Measurements from ENCODE around the gene UBE2E3.

The UBE2E3 gene

GRCh38 chr2:180979749-180980105 lies 678 bp upstream of the UBE2E3 start:
- no peak for DNase-seq

GRCh38 chr2:180980943-180981911 lies 822 bp downstream of the UBE2E3 start:
- DNase-seq: peak; percentile 37 to 62

GRCh38 chr2:180983468-180984242 lies 3.2 kb downstream of the UBE2E3 start:
- peak; percentile 34 to 91 for DNase-seq

GRCh38 chr2:180985771-180986395 lies 5.5 kb downstream of the UBE2E3 start:
- no peak for DNase-seq

- DNase-seq: no peak
Measured at GRCh38 chr2:180987146-180987545, 6.7 kb downstream of the UBE2E3 start.

GRCh38 chr2:180990337-180990736 lies 9.9 kb downstream of the UBE2E3 start:
- no peak for DNase-seq

- no peak for DNase-seq
Measured at GRCh38 chr2:180990794-180991193, 10.4 kb downstream of the UBE2E3 start.

GRCh38 chr2:180991361-180991760 lies 11.0 kb downstream of the UBE2E3 start:
- no peak for DNase-seq

- DNase-seq: no peak
Measured at GRCh38 chr2:180991820-180992219, 11.4 kb downstream of the UBE2E3 start.

GRCh38 chr2:180992994-180993393 lies 12.6 kb downstream of the UBE2E3 start:
- no peak for DNase-seq

- no peak for DNase-seq
Measured at GRCh38 chr2:180999274-180999964, 19.0 kb downstream of the UBE2E3 start.

GRCh38 chr2:181004647-181005325 lies 24.4 kb downstream of the UBE2E3 start:
- DNase-seq: no peak

- DNase-seq: no peak
Measured at GRCh38 chr2:181005326-181005655, 24.9 kb downstream of the UBE2E3 start.

- no peak for DNase-seq
Measured at GRCh38 chr2:181005809-181006208, 25.4 kb downstream of the UBE2E3 start.

- no peak for DNase-seq
Measured at GRCh38 chr2:181007086-181007837, 26.9 kb downstream of the UBE2E3 start.

GRCh38 chr2:181008407-181008806 lies 28.0 kb downstream of the UBE2E3 start:
- DNase-seq: no peak

GRCh38 chr2:181021199-181021789 lies 40.9 kb downstream of the UBE2E3 start:
- no peak for DNase-seq

- DNase-seq: no peak
Measured at GRCh38 chr2:181022652-181023051, 42.2 kb downstream of the UBE2E3 start.

- no peak for DNase-seq
Measured at GRCh38 chr2:181025004-181025403, 44.6 kb downstream of the UBE2E3 start.

- DNase-seq: no peak
Measured at GRCh38 chr2:181036445-181036844, 56.0 kb downstream of the UBE2E3 start.
